ENCODE data around the gene CCDC69. TPM values are rescaled to one million over a fixed set of nuclear protein-coding genes. Genes with fewer than 3 reads are reported as not detected.
A peak's percentile ranks its signal among the peaks of the same experiment; 100 is the strongest.
"Not testable (repeated sequence)": the region's sequence is repeated elsewhere in the genome, so short reads cannot be mapped to it uniquely, and the experiment has no call there.

The CCDC69 gene
- total RNA-seq, 3 donors from 2014 or later = 47.4 to 201 (median 97.0) TPM

GRCh38 chr5:151199581-151200185, 24.2 kb downstream of the CCDC69 start:
- no peak for TF ChIP-seq POLR2A (IDR thresholded peaks at IDR 0.05)
- no peak for TF ChIP-seq CTCF (IDR thresholded peaks at IDR 0.05)
- no peak for TF ChIP-seq POLR2AphosphoS5 (IDR thresholded peaks at IDR 0.05)
- Histone ChIP-seq H3K9me3 (no peaks in the 10 kb centered on the region), H3K4me1 (no peaks in the 10 kb centered on the region), H3K36me3 (no peaks in the 10 kb centered on the region), H3K27me3 (no peaks in the 10 kb centered on the region), H3K4me3 (no peak overlapping the region), H3K27ac (no peak overlapping the region)
- DNase-seq (ENCODE audit: low spot score in 2 of 2) = no peak
- intact Hi-C loops (cut with DNase I; ENCODE audit: low total_unique reads) = loop anchor here (5.0 kb wide), 1 partner anchor 1372 kb away; no protein-coding TSS in a partner anchor

- no peak for DNase-seq (ENCODE audit: low spot score in 2 of 2)
- no peak overlapping the region for H3K4me3 ChIP-seq
- H3K36me3 ChIP-seq = no peaks in the 10 kb centered on the region
- TF ChIP-seq POLR2AphosphoS5 (IDR thresholded peaks at IDR 0.05) = no peak
- TF ChIP-seq POLR2A (IDR thresholded peaks at IDR 0.05) = no peak
- TF ChIP-seq CTCF (IDR thresholded peaks at IDR 0.05) = no peak
- H3K9me3 ChIP-seq = no peaks in the 10 kb centered on the region
- intact Hi-C loops (cut with DNase I; ENCODE audit: low total_unique reads) = loop anchor here (5.0 kb wide), 1 partner anchor 1372 kb away; no protein-coding TSS in a partner anchor
- H3K4me1 ChIP-seq = no peaks in the 10 kb centered on the region
- no peak overlapping the region for H3K27ac ChIP-seq
- H3K27me3 ChIP-seq = no peaks in the 10 kb centered on the region
Observed at GRCh38 chr5:151198861-151199260, 25.0 kb downstream of the CCDC69 start.

GRCh38 chr5:151197291-151197600, 26.6 kb downstream of the CCDC69 start:
- H3K9me3 ChIP-seq; DNase-seq (ENCODE audit: low spot score in 2 of 2); H3K27me3 ChIP-seq; H3K36me3 ChIP-seq; H3K4me1 ChIP-seq; H3K4me3 ChIP-seq: not testable (repeated sequence)
- peak overlapping the region in 1 of 2 donors; percentile 25 for H3K27ac ChIP-seq
- intact Hi-C loops (cut with DNase I; ENCODE audit: low total_unique reads) = loop anchor here (5.0 kb wide), 1 partner anchor 1370 kb away; no protein-coding TSS in a partner anchor

- no peak for DNase-seq (ENCODE audit: low spot score in 2 of 2)
- no peak overlapping the region for H3K4me3 ChIP-seq
- no peaks in the 10 kb centered on the region for H3K36me3 ChIP-seq
- H3K4me1 ChIP-seq = no peaks in the 10 kb centered on the region
- H3K27ac ChIP-seq = peak overlapping the region in 1 of 2 donors; percentile 64
- no peaks in the 10 kb centered on the region for H3K9me3 ChIP-seq
- intact Hi-C loops (cut with DNase I; ENCODE audit: low total_unique reads) = loop anchor here (5.0 kb wide), 1 partner anchor 1369 kb away; no protein-coding TSS in a partner anchor
- H3K27me3 ChIP-seq = no peaks in the 10 kb centered on the region
- TF ChIP-seq POLR2AphosphoS5 (IDR thresholded peaks at IDR 0.05) = no peak
- no peak for TF ChIP-seq CTCF (IDR thresholded peaks at IDR 0.05)
- no peak for TF ChIP-seq POLR2A (IDR thresholded peaks at IDR 0.05)
Observed at GRCh38 chr5:151196556-151197290, 27.2 kb downstream of the CCDC69 start.

GRCh38 chr5:151195622-151196021, 28.3 kb downstream of the CCDC69 start:
- Histone ChIP-seq H3K27me3 (no peaks in the 10 kb centered on the region), H3K9me3 (no peaks in the 10 kb centered on the region), H3K36me3 (no peaks in the 10 kb centered on the region), H3K4me3 (no peak overlapping the region), H3K27ac (no peak overlapping the region), H3K4me1 (no peaks in the 10 kb centered on the region)
- intact Hi-C loops (cut with DNase I; ENCODE audit: low total_unique reads) = loop anchor here (5.0 kb wide), 1 partner anchor 1368 kb away; no protein-coding TSS in a partner anchor
- TF ChIP-seq POLR2A (IDR thresholded peaks at IDR 0.05) (no peak), POLR2AphosphoS5 (IDR thresholded peaks at IDR 0.05) (no peak), CTCF (IDR thresholded peaks at IDR 0.05) (no peak)
- no peak for DNase-seq (ENCODE audit: low spot score in 2 of 2)
